DOHH2 (cell line): ENCODE measurements around the gene ALS2.
A peak's percentile ranks its signal among the peaks of the same experiment; 100 is the strongest.

Experiments
- H3F3A ChIP-seq: fragments of 200-600 bp; sonication (generic), shearing (Covaris generic); 2 replicates; pipeline ENCODE4 v1.6.0; 2016; ENCODE audit warnings: antibody characterized with exemption, mild to moderate bottlenecking; ENCODE audit not compliant: control insufficient read depth, insufficient read depth
- H3K27ac ChIP-seq: fragments of 200-600 bp; sonication (generic); 2 replicates; pipeline ENCODE4 v1.5.1; 2014; ENCODE audit warnings: low read depth, mild to moderate bottlenecking, low read length, moderate library complexity
- H3K27me3 ChIP-seq: fragments of 200-600 bp; sonication (generic); 2 replicates; pipeline ENCODE4 v1.6.1; 2014; ENCODE audit warnings: mild to moderate bottlenecking, low read length, mixed read lengths; ENCODE audit not compliant: control insufficient read depth
- H3K36me3 ChIP-seq: fragments of 200-600 bp; sonication (generic); 2 replicates; pipeline ENCODE4 v1.6.1; 2014; ENCODE audit warnings: mild to moderate bottlenecking, low read length, moderate library complexity, mixed read lengths; ENCODE audit not compliant: control insufficient read depth
- H3K4me1 ChIP-seq: fragments of 200-600 bp; sonication (generic); 2 replicates; pipeline ENCODE4 v1.6.1; 2014; ENCODE audit warnings: mild to moderate bottlenecking, low read length, mixed read lengths; ENCODE audit not compliant: control insufficient read depth
- H3K4me2 ChIP-seq: fragments of 200-600 bp; sonication (generic); 2 replicates; pipeline ENCODE4 v1.6.0; 2014; ENCODE audit warnings: mild to moderate bottlenecking, low read length, moderate library complexity
- H3K4me3 ChIP-seq: fragments of 200-600 bp; sonication (generic); 2 replicates; pipeline ENCODE4 v1.5.1; 2014; ENCODE audit warnings: mild to moderate bottlenecking, low read length, mixed read lengths
- H3K79me2 ChIP-seq: fragments of 200-600 bp; sonication (generic); 2 replicates; pipeline ENCODE4 v1.6.1; 2014; ENCODE audit warnings: mild to moderate bottlenecking, low read length, mixed read lengths; ENCODE audit not compliant: control insufficient read depth
- H3K9me2 ChIP-seq: fragments of 200-600 bp; sonication (generic); replicated peaks from 2 replicates; pipeline ENCODE4 v1.6.1; 2014; ENCODE audit warnings: mild to moderate bottlenecking, low read length, mixed read lengths; ENCODE audit not compliant: control insufficient read depth
- H3K9me3 ChIP-seq: fragments of 200-600 bp; sonication (generic); 2 replicates; pipeline ENCODE4 v1.6.1; 2014; ENCODE audit warnings: antibody characterized with exemption, low read length, mixed read lengths; ENCODE audit not compliant: control insufficient read depth, insufficient read depth
- H4K20me1 ChIP-seq: fragments of 200-600 bp; sonication (generic); 2 replicates; pipeline ENCODE4 v1.6.0; 2014; ENCODE audit warnings: low read depth, mild to moderate bottlenecking, antibody characterized with exemption, low read length, moderate library complexity; ENCODE audit not compliant: control insufficient read depth, insufficient read depth
- CTCF ChIP-seq: fragments of 200-600 bp; sonication (generic); IDR thresholded peaks from one replicate; pipeline ENCODE4 v1.5.1; 2014; ENCODE audit warnings: antibody characterized with exemption, mild to moderate bottlenecking, low read depth, low read length; ENCODE audit not compliant: poor library complexity, severe bottlenecking
- EZH2phosphoT487 ChIP-seq: fragments of 200-600 bp; sonication (generic); IDR thresholded peaks from 2 replicates; pipeline ENCODE4 v1.6.1; 2017; ENCODE audit warnings: borderline replicate concordance, mild to moderate bottlenecking, antibody characterized with exemption, low read length, moderate library complexity, mixed read lengths

The ALS2 gene

GRCh38 chr2:201780674-201781493 lies at the start of gene ALS2:
TSS of gene ALS2 (minus strand) at chr2:201780933. CDS start at chr2:201768885, 12,048 bp downstream.
- Histone ChIP-seq H3K27me3 (peaks cover 9% of the 10 kb centered on the region), H3K9me3 (no peaks in the 10 kb centered on the region), H3K27ac (peak within 1 kb of the TSS; percentile 28), H3K79me2 (no peaks in the 10 kb centered on the region), H3K4me2 (peak within 1 kb of the TSS; percentile 92), H3K36me3 (no peaks in the 10 kb centered on the region), H3F3A (no peaks in the 10 kb centered on the region), H3K4me1 (peaks cover 15% of the 10 kb centered on the region), H3K4me3 (peak within 1 kb of the TSS; percentile 98), H3K9me2 (no peaks in the 10 kb centered on the region), H4K20me1 (no peaks in the 10 kb centered on the region)
- TF ChIP-seq EZH2phosphoT487 (no peak), CTCF (no peak)

GRCh38 chr2:201828220-201828619 lies 47.5 kb upstream of the ALS2 start:
- H3K27me3 ChIP-seq: 0 out of 2 replicates have a peak, but pooled peaks cover 3% of the 10 kb centered on the region
- H3K4me1 ChIP-seq: no peaks in the 10 kb centered on the region
- H3K4me3 ChIP-seq: no peak overlapping the region
- no peaks in the 10 kb centered on the region for H3K9me3 ChIP-seq
- H3K9me2 ChIP-seq: no peaks in the 10 kb centered on the region
- H3F3A ChIP-seq: no peaks in the 10 kb centered on the region
- no peak overlapping the region for H3K27ac ChIP-seq
- no peaks in the 10 kb centered on the region for H4K20me1 ChIP-seq
- TF ChIP-seq CTCF: no peak
- TF ChIP-seq EZH2phosphoT487: no peak
- H3K36me3 ChIP-seq: no peaks in the 10 kb centered on the region
- no peak overlapping the region for H3K4me2 ChIP-seq
- H3K79me2 ChIP-seq: no peaks in the 10 kb centered on the region

- Histone ChIP-seq H3K4me1 (no peaks in the 10 kb centered on the region), H3K36me3 (no peaks in the 10 kb centered on the region), H3K27ac (no peak overlapping the region), H3K4me2 (no peak overlapping the region), H3F3A (no peaks in the 10 kb centered on the region), H3K4me3 (no peak overlapping the region), H3K27me3 (0 out of 2 replicates have a peak, but pooled peaks cover 3% of the 10 kb centered on the region), H4K20me1 (no peaks in the 10 kb centered on the region), H3K9me2 (no peaks in the 10 kb centered on the region), H3K79me2 (no peaks in the 10 kb centered on the region), H3K9me3 (no peaks in the 10 kb centered on the region)
- TF ChIP-seq CTCF (no peak), EZH2phosphoT487 (no peak)
Observed at GRCh38 chr2:201827621-201828020, 46.9 kb upstream of the ALS2 start.
